Pulmonary artery endothelial cell (primary cell): ENCODE results near the gene GNG7. TPM values are rescaled to one million over a fixed set of nuclear protein-coding genes. Genes with fewer than 3 reads are reported as not detected.
A peak's percentile ranks its signal among the peaks of the same experiment; 100 is the strongest.
"Not testable (repeated sequence)": the region's sequence is repeated elsewhere in the genome, so short reads cannot be mapped to it uniquely, and the experiment has no call there.

Source experiments
- DNase-seq: peaks from one replicate; pipeline ENCODE4 v3.0.0-alpha.2; 2011; ENCODE audit warnings: low read depth, low spot score
- total RNA-seq: library from RNA; depleted of rRNA; stranded (reverse); fragments of >200 nt; gene quantifications from 2 replicates; pipeline ENCODE4 v1.2.3, GENCODE V29; 2014

Gene GNG7
- total RNA-seq, 1 donor from 2014 or later: 0.20 TPM

GRCh38 chr19:2540646-2541454 is 161.6 kb downstream of the GNG7 start:
- DNase-seq: peak; percentile 97

DNA sequence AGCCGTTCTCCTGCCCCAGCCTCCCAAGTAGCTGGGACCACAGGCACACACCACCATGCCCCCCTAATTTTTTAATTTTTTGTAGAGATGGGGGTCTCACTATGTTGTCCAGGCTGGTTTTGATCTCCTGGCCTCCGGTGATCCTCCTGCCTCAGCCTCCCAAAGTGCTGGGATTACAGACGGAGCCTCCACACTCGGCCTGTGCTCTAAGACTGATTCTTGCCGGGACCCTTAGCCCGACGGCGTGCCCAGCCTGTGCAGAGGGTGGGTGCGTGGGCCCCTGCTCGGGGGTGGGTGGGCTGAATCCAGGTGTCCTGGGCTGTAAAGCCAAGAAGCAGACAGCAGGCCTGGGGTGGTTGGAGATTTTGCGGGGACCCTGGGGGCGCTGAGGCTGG is 162.2 kb downstream of the GNG7 start:
- DNase-seq: no peak

DNA sequence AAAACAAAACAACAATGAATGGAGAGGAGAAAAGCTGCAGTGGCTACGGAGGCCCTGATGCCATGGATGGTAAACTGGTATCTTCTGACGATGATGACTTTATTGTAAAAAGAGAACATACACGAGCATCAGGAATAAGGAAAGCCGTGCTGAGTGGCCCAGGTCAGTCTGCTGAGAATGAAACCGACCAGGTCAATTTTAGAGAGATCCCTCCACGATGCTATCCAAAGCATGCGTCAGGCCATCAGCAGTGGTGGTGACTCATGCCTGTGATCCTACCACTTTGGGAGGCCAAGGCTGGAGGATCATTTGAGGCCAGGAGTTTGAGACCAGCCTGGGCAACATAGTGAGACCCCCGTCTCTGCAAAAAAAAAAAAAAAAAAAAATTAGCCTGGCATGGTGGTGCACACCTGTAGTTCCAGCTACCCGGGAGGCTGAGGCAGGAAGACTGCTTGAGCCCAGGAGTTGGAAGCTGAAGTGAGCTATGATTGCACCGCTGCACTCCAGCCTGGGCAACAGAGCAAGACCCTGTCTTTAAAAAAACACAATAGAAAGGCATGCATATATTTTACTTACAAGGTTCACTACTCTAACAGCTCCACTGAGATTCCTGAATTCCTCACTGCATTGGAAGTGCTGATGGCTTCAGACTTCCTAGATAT is 164.3 kb downstream of the GNG7 start:
- DNase-seq: no peak

- not testable (repeated sequence) for DNase-seq
Measured at GRCh38 chr19:2537584-2537983, 164.9 kb downstream of the GNG7 start.

- DNase-seq: no peak
Measured at GRCh38 chr19:2536461-2536860, 166.0 kb downstream of the GNG7 start.

DNA sequence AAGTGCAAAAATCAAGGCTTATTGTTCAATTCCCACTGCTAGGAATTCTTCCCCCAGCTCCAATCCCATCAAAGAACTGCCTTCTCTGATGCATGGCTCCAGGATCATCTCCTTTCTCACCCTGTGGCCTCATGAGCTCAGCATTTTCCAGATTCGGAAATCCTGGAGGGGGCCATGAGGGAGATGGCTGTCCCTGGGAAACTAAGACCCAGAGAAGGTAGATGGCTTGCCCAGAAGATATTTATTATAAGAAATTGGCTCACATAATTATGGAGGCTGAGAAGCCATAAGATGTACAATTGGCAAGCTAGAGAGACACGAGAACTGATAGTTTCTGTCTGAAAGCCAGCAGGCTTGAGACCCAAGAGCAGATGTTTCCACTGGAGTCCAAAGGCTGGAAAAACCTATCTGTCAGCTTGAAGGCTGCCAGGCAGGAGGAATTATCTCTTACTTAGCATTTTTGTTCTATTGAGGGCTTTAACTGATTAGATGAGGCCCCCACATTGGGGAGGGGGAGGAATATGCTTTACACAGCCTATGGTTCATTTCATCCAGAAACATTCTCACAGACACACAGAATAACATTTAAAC is 168.0 kb downstream of the GNG7 start:
- DNase-seq: no peak

- DNase-seq: no peak
Measured at GRCh38 chr19:2533686-2534422, 168.6 kb downstream of the GNG7 start.

DNA sequence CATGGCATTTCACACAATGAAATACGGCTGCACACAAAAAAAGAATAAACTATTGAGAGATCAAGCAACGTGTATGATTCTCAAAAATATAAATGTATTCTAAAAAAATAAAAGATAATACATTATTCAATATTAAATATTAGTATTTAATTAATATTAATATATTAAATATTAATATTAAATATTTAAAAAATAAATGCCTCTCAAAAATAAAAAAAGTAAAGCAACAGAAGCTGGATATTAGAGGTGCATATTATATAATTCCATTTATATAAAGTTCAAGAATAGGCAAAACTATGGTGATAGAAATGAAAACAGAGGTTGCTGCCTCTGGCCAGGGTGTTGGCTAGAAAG is 169.4 kb downstream of the GNG7 start:
- DNase-seq: no peak

GRCh38 chr19:2532252-2533071 is 170.0 kb downstream of the GNG7 start:
- DNase-seq: peak; percentile 92

- DNase-seq: not testable (repeated sequence)
Measured at GRCh38 chr19:2529942-2530341, 172.6 kb downstream of the GNG7 start.

GRCh38 chr19:2529473-2529918 is 173.0 kb downstream of the GNG7 start:
- DNase-seq: no peak

DNA sequence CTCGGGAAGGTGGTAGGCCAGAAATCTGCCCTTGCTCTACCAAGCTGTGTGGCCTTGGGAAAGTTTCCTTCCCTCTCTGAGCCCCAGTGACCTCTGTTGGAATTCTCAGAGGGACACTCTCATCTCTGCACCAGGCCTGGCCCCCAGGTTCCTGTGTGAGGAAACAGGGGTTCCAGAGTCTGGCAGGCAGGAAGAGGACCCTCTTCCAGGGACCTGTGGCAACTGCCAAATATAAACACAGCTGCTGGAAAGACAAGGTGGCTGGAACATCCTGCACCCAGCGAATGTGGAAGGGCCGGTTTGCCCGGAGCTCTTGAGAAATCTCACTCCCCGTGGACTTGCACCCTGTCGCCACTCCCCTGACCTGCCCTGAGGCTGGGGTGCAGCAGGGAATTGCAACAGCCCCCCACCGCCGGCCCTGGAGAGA is 173.8 kb downstream of the GNG7 start:
- DNase-seq: no peak

GRCh38 chr19:2527686-2528085 is 174.8 kb downstream of the GNG7 start:
- no peak for DNase-seq

DNA sequence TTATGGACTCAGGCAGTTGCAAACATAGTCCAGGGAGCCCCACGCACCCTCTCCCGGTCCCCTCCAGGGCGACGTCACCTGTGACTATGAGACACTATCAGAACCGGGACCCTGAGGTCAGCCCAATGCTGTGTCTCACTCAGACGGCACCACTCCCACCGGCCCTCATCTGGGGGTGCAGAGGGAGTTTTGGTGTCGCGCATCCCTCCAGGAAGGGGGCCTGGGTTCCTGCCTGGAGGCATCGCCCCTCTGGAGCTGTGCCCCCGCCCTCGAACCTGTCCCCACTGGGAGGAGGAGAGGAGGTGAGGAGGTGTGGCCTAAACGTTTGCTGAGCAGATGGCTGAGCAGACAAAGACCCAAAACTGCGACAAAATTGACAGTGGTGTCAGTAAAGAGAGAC is 175.3 kb downstream of the GNG7 start:
- DNase-seq: no peak

- DNase-seq: no peak
Measured at GRCh38 chr19:2524840-2525723, 177.4 kb downstream of the GNG7 start.

DNA sequence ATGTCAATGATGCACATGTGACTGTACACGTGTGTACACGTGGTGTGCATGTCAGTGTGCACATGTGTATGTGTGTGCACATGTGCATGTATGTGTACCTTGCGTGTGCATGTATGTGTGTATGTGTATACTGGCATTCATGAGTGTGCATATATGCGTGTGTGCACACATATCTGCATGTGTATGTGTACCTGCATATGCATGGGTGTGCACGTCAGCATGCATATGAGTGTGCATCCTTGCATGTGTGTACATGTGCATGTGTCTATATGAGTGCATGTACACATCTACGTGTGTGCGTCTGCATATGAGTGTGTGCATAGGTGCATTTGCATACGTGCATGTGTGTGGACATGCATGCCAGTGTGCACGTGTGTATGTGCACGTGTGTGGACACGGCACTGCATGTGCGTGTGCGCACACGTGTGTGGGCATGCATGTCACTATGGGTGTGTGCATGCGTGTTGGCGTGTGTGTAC is 178.1 kb downstream of the GNG7 start:
- no peak for DNase-seq

DNA sequence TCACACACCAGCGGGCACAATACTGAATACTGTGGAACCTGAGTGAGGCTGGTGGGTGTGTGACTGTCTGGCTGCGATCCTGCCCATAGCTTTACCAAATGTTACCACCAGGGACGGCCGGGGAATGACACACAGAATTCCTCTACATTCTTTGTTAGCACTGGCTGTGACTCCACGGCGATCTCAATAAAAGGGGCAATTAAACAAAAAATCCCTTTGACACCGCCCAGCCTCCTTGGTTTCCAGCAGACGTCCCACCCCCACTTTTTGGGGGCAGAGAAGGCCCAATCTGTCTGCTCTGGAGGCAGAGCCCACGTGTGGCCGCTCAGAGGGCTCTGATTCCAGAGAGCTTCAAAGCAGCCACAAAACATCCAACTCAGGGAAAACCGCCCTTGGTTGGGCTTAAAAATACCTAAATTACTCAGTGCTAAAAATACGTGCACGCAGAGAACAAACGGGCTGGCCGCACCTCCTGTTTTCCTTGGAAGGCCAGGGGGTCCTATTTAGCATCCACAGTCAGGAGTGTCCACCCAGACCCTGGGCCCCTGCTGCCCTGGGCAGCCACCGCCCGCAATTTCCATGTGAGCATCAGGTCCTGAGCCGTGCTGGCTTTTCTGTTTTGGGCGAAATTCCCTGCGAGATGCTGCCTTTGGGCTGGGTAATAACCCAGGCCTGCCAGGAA is 178.7 kb downstream of the GNG7 start:
- no peak for DNase-seq

DNA sequence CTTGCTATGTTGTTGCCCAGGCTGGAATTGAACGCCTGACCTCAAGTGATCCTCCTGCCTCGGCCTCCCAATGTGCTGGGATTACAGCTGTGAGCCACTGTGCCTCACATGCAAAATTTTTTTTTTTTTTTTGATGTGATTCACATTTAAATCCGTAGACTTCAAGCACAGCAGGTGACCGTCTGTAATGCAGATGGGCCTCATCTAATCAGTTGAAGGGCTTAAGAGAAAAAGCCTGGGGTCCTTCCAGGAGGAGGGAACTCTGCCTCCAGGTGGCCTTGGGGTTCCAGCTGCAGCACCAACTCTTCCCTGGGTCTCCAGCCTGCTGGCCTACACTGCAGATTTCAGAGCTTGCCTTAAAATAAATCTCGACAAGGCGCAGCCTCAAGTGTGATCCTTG is 183.0 kb downstream of the GNG7 start:
- no peak for DNase-seq

- DNase-seq: not testable (repeated sequence)
Measured at GRCh38 chr19:2518856-2519255, 183.6 kb downstream of the GNG7 start.
